A549 (cell line): Measurements from ENCODE around the gene CAV1. TPM values are rescaled to one million over a fixed set of nuclear protein-coding genes. Genes with fewer than 3 reads are reported as not detected.

Experiments
- ATAC-seq, 2 experiments: fragments of 200-7000 bp in 1 of 2; fragments of >200 bp in 1 of 2; cut with Nextera tagmentation in 1 of 2; cut with Tn5 transposase in 1 of 2; 3 replicates each; pipeline versions ENCODE4 v1.8.0 to v1.9.1; 2018 to 2020; ENCODE audit warnings: mild to moderate bottlenecking in 1 of 2, moderate library complexity in 1 of 2
- CTCF ChIA-PET: fragments of 300-600 bp; sonication (Branson Sonifier 250); formaldehyde crosslinking; extraction: SDS; loops from one replicate; lab custom pipeline; 2021; ENCODE audit warnings: antibody characterized with exemption, inconsistent platforms; lab: Yijun Ruan, JAX
- POLR2A ChIA-PET: fragments of 350-600 bp; formaldehyde crosslinking; extraction: SDS; loops from one replicate; lab custom pipeline; 2021; ENCODE audit warnings: antibody characterized with exemption, inconsistent platforms; lab: Yijun Ruan, JAX
- DNase-seq, 2 experiments: peaks; one replicate each; pipeline versions ENCODE4 v3.0.0 to v3.0.0-alpha.2; 2011 to 2016; ENCODE audit warnings: low read depth in 1 of 2, low spot score in 1 of 2
- FAIRE-seq: peaks from 2 replicates; lab custom pipeline; 2011; peaks lifted over from hg19 to GRCh38; lab: Jason Lieb, UNC
- H3K27ac ChIP-seq, 2 experiments: fragments of >200 bp; sonication (Bioruptor Twin); formaldehyde crosslinking; 3 replicates each; pipeline ENCODE4 v1.5.1; 2016 to 2017
- H3K4me1 ChIP-seq: fragments of >200 bp; sonication (Bioruptor Twin); formaldehyde crosslinking; 3 replicates; pipeline ENCODE4 v1.6.1; 2016
- H3K4me2 ChIP-seq: fragments of >200 bp; sonication (Bioruptor Twin); formaldehyde crosslinking; 3 replicates; pipeline ENCODE4 v1.6.1; 2016
- H3K4me3 ChIP-seq: fragments of >200 bp; sonication (Bioruptor Twin); formaldehyde crosslinking; 3 replicates; pipeline ENCODE4 v1.5.1; 2016
- H3K9me3 ChIP-seq: fragments of >200 bp; sonication (Bioruptor Twin); formaldehyde crosslinking; 3 replicates; pipeline ENCODE4 v1.6.1; 2016
- CHD4 ChIP-seq: fragments of 200-600 bp; sonication (generic); IDR thresholded peaks from 2 replicates; pipeline ENCODE4 v1.6.1; 2016; ENCODE audit warnings: antibody characterized with exemption, mild to moderate bottlenecking, borderline replicate concordance
- EHF ChIP-seq: fragments of 250-450 bp; sonication (Bioruptor Pico); IDR thresholded peaks from 2 replicates; pipeline ENCODE4 v1.5.0; 2020; ENCODE audit warnings: mild to moderate bottlenecking
- EHMT2 ChIP-seq: fragments of 200-600 bp; sonication (generic); IDR thresholded peaks from 2 replicates; pipeline ENCODE4 v1.6.1; 2016; ENCODE audit warnings: antibody characterized with exemption, low read depth, mild to moderate bottlenecking, moderate library complexity
- EP300 ChIP-seq, 2 experiments: fragments of >200 bp; sonication (Bioruptor Twin); formaldehyde crosslinking; IDR thresholded peaks; 2 replicates in 1 of 2; 3 replicates in 1 of 2; pipeline ENCODE4 v1.6.1; 2016 to 2017
- ESRRA ChIP-seq: fragments of 150-350 bp; IDR thresholded peaks from 2 replicates; pipeline ENCODE4 v1.6.1; 2014; ENCODE audit warnings: mild to moderate bottlenecking, low read length, borderline replicate concordance
- FOSL2 ChIP-seq, 2 experiments: fragments of 450-650 bp in 1 of 2; fragments of >200 bp in 1 of 2; sonication (Bioruptor Twin) in 1 of 2; formaldehyde crosslinking; IDR thresholded peaks; 2 replicates each; pipeline versions ENCODE4 v1.5.0 to v1.6.1; 2016 to 2020; ENCODE audit warnings: mild to moderate bottlenecking in 1 of 2, moderate library complexity in 1 of 2
- GATA3 ChIP-seq: IDR thresholded peaks from 2 replicates; pipeline ENCODE4 v1.6.1; 2012; ENCODE audit warnings: borderline replicate concordance
- HOXA7 ChIP-seq: fragments of 250-450 bp; sonication (Bioruptor Pico); IDR thresholded peaks from 2 replicates; pipeline ENCODE4 v1.5.0; 2020; ENCODE audit warnings: mild to moderate bottlenecking, moderate library complexity
- HOXB13 ChIP-seq: fragments of 250-450 bp; sonication (Bioruptor Pico); IDR thresholded peaks from 2 replicates; pipeline ENCODE4 v1.5.0; 2020; ENCODE audit warnings: low read depth, mild to moderate bottlenecking, moderate library complexity
- JUN ChIP-seq, 2 experiments: fragments of >200 bp; sonication (Bioruptor Twin); formaldehyde crosslinking; IDR thresholded peaks; 2 replicates in 1 of 2; 3 replicates in 1 of 2; pipeline ENCODE4 v1.6.1; 2016 to 2017
- MAFK ChIP-seq: fragments of 450-650 bp; IDR thresholded peaks from 2 replicates; pipeline ENCODE4 v1.6.1; 2014; ENCODE audit not compliant: partially characterized antibody
- MAZ ChIP-seq: fragments of 150-350 bp; IDR thresholded peaks from 2 replicates; pipeline ENCODE4 v1.6.1; 2014; ENCODE audit warnings: antibody characterized with exemption, low read depth, low read length, borderline replicate concordance
- MYC ChIP-seq: IDR thresholded peaks from 2 replicates; pipeline ENCODE4 v1.6.1; 2012; ENCODE audit warnings: mild to moderate bottlenecking, inconsistent platforms, low read length, improper control_type of control experiment, borderline replicate concordance
- NFE2L2 ChIP-seq: fragments of 150-350 bp; conservative IDR thresholded peaks from 2 replicates; pipeline ENCODE4 v1.6.1; 2014; ENCODE audit warnings: low read length
- PHF8 ChIP-seq: fragments of 200-600 bp; sonication (generic); IDR thresholded peaks from 2 replicates; pipeline ENCODE4 v1.6.1; 2016; ENCODE audit warnings: low read depth, mild to moderate bottlenecking, antibody characterized with exemption, moderate library complexity, borderline replicate concordance
- POLR2AphosphoS2 ChIP-seq: conservative IDR thresholded peaks from 2 replicates; pipeline ENCODE4 v1.6.1; 2012; ENCODE audit warnings: low read length, improper control_type of control experiment, inconsistent platforms
- RAD21 ChIP-seq, 2 experiments: fragments of >200 bp in 1 of 2; sonication (Bioruptor Twin) in 1 of 2; formaldehyde crosslinking in 1 of 2; IDR thresholded peaks in 1 of 2; conservative IDR thresholded peaks in 1 of 2; 2 replicates in 1 of 2; 3 replicates in 1 of 2; pipeline ENCODE4 v1.6.1; 2012 to 2018; ENCODE audit warnings: inconsistent platforms in 1 of 2
- RCOR1 ChIP-seq: fragments of 150-350 bp; IDR thresholded peaks from 2 replicates; pipeline ENCODE4 v1.6.1; 2014; ENCODE audit warnings: antibody characterized with exemption, low read length, low read depth
- RFX5 ChIP-seq: fragments of 450-650 bp; IDR thresholded peaks from 2 replicates; pipeline ENCODE4 v1.7.1; 2014; ENCODE audit warnings: antibody characterized with exemption, mild to moderate bottlenecking, moderate library complexity
- TFCP2L1 ChIP-seq: fragments of 250-450 bp; sonication (Bioruptor Pico); IDR thresholded peaks from 2 replicates; pipeline ENCODE4 v1.5.0; 2021; ENCODE audit warnings: mild to moderate bottlenecking
- TP53 ChIP-seq: fragments of 250-450 bp; sonication (Bioruptor Pico); IDR thresholded peaks from 2 replicates; pipeline ENCODE4 v1.5.0; 2021; ENCODE audit warnings: mild to moderate bottlenecking, moderate library complexity
- WGBS: methylation state at CpG from one replicate; pipeline ENCODE4 v1.1.6; 2017; ENCODE audit errors: missing lambda C conversion rate; 5-methylcytosine and 5-hydroxymethylcytosine counted together
- polyA plus RNA-seq, 4 experiments: library from polyadenylated mRNA; depleted of rRNA in 3 of 4; stranded (reverse); fragments of >200 nt; fragmentation: RNase III in 1 of 4; extraction: RNeasy Plus Mini Kit Qiagen cat#74134 plus additional on column Dnase treatment in 1 of 4; gene quantifications; 2 replicates in 3 of 4; 3 replicates in 1 of 4; pipeline ENCODE4 v1.2.3, GENCODE V29; 2011 to 2017
- TF ChIP-seq, protein P1 (sequence below): fragments of 250-450 bp; sonication (Bioruptor Pico); IDR thresholded peaks from 2 replicates; pipeline ENCODE4 v1.5.0; 2020; ENCODE audit warnings: low read depth, mild to moderate bottlenecking, moderate library complexity
- TF ChIP-seq, protein P2 (sequence below): fragments of >200 bp; sonication (Bioruptor Twin); formaldehyde crosslinking; IDR thresholded peaks from 2 replicates; pipeline ENCODE4 v1.6.1; 2016
- TF ChIP-seq, protein P3 (sequence below): fragments of >200 bp; sonication (Bioruptor Twin); formaldehyde crosslinking; IDR thresholded peaks from 3 replicates; pipeline ENCODE4 v1.5.1; 2016
- TF ChIP-seq, protein P4 (sequence below): IDR thresholded peaks from 2 replicates; pipeline ENCODE4 v1.6.1; 2012; ENCODE audit warnings: low read depth, borderline replicate concordance
- TF ChIP-seq, protein P5 (sequence below): IDR thresholded peaks from 2 replicates; pipeline ENCODE4 v1.6.1; 2012

Gene CAV1
- polyA plus RNA-seq, 2 of the 4 experiments (the other 2 are of a cell fraction), result 365 to 493 TPM

DNA sequence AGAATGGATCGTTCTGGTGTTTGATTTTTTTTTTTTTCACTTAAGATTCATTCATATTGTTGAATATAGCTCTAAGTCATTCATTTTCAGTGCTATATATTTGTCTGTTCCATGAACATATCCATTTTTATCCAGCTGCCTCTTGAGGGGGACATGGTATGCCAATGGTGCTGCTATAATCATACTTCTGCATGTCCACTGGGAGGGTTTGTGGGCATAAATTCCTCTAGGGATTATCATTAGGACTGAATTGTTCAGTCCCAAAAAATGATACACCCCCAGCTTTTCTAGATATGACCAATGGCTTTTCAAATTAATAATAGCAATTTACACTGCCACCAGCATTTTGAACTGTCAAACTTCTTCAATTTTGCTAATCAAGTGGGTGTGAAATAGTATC, 41.1 kb downstream of the CAV1 start:
- no peak overlapping the region for H3K4me3 ChIP-seq
- TF ChIP-seq, protein P1, sequence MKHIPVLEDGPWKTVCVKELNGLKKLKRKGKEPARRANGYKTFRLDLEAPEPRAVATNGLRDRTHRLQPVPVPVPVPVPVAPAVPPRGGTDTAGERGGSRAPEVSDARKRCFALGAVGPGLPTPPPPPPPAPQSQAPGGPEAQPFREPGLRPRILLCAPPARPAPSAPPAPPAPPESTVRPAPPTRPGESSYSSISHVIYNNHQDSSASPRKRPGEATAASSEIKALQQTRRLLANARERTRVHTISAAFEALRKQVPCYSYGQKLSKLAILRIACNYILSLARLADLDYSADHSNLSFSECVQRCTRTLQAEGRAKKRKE (CRISPR knock-in tag), result no peak
- TF ChIP-seq EP300 (IDR thresholded peaks at IDR 0.05) (no peak), TFCP2L1 (CRISPR knock-in tag) (no peak), PHF8 (no peak), CHD4 (no peak), RAD21 (conservative IDR thresholded peaks at IDR 0.05 in 1 of 2, IDR thresholded peaks at IDR 0.05 in 1 of 2) (no peak), RFX5 (no peak), JUN (IDR thresholded peaks at IDR 0.05) (no peak), HOXA7 (no peak)
- TF ChIP-seq, protein P2, sequence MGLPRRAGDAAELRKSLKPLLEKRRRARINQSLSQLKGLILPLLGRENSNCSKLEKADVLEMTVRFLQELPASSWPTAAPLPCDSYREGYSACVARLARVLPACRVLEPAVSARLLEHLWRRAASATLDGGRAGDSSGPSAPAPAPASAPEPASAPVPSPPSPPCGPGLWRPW, result no peak
- TF ChIP-seq, all 56 proteins: peak for 0

DNA sequence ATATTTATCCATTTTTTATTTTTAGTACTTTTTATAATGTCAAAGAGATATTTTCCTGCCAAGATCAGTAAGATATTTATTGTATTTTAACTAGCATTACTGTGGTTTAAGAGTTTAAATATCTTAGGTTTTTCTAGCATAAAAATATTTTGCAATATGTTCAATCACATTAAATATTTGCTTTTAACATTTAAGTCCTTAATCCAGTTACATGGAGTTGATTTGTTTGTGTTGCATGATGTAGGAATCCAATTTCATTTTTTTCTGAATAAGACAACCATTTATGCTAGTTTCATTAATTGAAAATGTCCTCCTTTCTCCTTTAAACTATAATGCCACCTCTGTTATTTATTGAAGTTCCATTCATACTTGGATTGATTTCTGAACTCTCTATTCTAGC, 41.8 kb downstream of the CAV1 start:
- Histone ChIP-seq H3K4me3 (no peak overlapping the region), H3K9me3 (no peaks in the 10 kb centered on the region), H3K4me2 (peak overlapping the region; percentile 8; the same call in 1 of the 3 replicates), H3K4me1 (peaks cover 40% of the 10 kb centered on the region), H3K27ac (peak overlapping the region in 1 of 2 experiments; percentile 21; a peak in 1 of 6 replicates)
- DNase-seq, result no peak
- CTCF ChIA-PET, result interaction anchor here (1.0 kb wide), 1 partner anchor 40 kb away, joined by 4 read pairs; no protein-coding TSS in a partner anchor
- FAIRE-seq, result no peak
- TF ChIP-seq EHMT2, result no peak
- TF ChIP-seq EHF (CRISPR knock-in tag), result no peak
- TF ChIP-seq, protein P3, sequence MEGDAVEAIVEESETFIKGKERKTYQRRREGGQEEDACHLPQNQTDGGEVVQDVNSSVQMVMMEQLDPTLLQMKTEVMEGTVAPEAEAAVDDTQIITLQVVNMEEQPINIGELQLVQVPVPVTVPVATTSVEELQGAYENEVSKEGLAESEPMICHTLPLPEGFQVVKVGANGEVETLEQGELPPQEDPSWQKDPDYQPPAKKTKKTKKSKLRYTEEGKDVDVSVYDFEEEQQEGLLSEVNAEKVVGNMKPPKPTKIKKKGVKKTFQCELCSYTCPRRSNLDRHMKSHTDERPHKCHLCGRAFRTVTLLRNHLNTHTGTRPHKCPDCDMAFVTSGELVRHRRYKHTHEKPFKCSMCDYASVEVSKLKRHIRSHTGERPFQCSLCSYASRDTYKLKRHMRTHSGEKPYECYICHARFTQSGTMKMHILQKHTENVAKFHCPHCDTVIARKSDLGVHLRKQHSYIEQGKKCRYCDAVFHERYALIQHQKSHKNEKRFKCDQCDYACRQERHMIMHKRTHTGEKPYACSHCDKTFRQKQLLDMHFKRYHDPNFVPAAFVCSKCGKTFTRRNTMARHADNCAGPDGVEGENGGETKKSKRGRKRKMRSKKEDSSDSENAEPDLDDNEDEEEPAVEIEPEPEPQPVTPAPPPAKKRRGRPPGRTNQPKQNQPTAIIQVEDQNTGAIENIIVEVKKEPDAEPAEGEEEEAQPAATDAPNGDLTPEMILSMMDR, result no peak
- TF ChIP-seq NFE2L2, result no peak
- no peak for TF ChIP-seq MYC
- no peak for TF ChIP-seq GATA3
- TF ChIP-seq JUN (IDR thresholded peaks at IDR 0.05), result no peak
- TF ChIP-seq, protein P4, sequence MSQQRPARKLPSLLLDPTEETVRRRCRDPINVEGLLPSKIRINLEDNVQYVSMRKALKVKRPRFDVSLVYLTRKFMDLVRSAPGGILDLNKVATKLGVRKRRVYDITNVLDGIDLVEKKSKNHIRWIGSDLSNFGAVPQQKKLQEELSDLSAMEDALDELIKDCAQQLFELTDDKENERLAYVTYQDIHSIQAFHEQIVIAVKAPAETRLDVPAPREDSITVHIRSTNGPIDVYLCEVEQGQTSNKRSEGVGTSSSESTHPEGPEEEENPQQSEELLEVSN, result no peak
- TF ChIP-seq RCOR1, result no peak
- no peak for TF ChIP-seq EP300 (IDR thresholded peaks at IDR 0.05)
- TF ChIP-seq ESRRA, result no peak
- TF ChIP-seq, protein P5, sequence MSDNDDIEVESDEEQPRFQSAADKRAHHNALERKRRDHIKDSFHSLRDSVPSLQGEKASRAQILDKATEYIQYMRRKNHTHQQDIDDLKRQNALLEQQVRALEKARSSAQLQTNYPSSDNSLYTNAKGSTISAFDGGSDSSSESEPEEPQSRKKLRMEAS, result no peak
- no peak for TF ChIP-seq MAZ
- TF ChIP-seq, protein P1 (CRISPR knock-in tag), result no peak
- no peak for TF ChIP-seq POLR2AphosphoS2
- TF ChIP-seq HOXA7, result no peak
- TF ChIP-seq MAFK, result no peak
- TF ChIP-seq FOSL2 (IDR thresholded peaks at IDR 0.05), result no peak
- no peak for TF ChIP-seq FOSL2 (CRISPR knock-in tag; IDR thresholded peaks at IDR 0.05)
- TF ChIP-seq HOXB13, result no peak
- no peak for TF ChIP-seq TP53 (CRISPR knock-in tag)
- POLR2A ChIA-PET, result no interaction called here
- ATAC-seq, result no peak

More for the DNA sequence above, 41.1 kb downstream of the CAV1 start:
- DNase-seq, result no peak
- FAIRE-seq, result no peak
- WGBS, result 88% methylated on average over 1 of the region's 1 CpG
- Histone ChIP-seq H3K9me3 (no peaks in the 10 kb centered on the region), H3K4me2 (no peak overlapping the region; the same call in 2 of the 3 replicates), H3K27ac (no peak overlapping the region), H3K4me1 (peaks cover 33% of the 10 kb centered on the region)
- ChIA-PET CTCF (interaction anchor here (1.4 kb wide), 1 partner anchor 40 kb away, joined by 5 read pairs; no protein-coding TSS in a partner anchor), POLR2A (no interaction called here)
- ATAC-seq, result no peak
